Activated CD4-positive, CD25-positive, alpha-beta regulatory T cell treated with anti-CD3 and anti-CD28 coated beads, Interleukin-2, amount 50 U/mL, for 16 hours (primary cell): ENCODE data around the gene PAFAH1B1.
"Not testable (repeated sequence)": the region's sequence is repeated elsewhere in the genome, so short reads cannot be mapped to it uniquely, and the experiment has no call there.

Experiments
- DNase-seq: peaks from one replicate; pipeline ENCODE4 v3.0.0-alpha.2; 2020; ENCODE audit warnings: low read depth, low spot score

Gene PAFAH1B1

GRCh38 chr17:2689411-2690164 is 96.1 kb downstream of the PAFAH1B1 start:
- no peak for DNase-seq

- DNase-seq, result no peak
These were observed 97.0 kb downstream of the PAFAH1B1 start for GRCh38 chr17:2690165-2691068.

GRCh38 chr17:2691069-2691871 is 97.8 kb downstream of the PAFAH1B1 start:
- DNase-seq, result no peak

GRCh38 chr17:2691965-2692780 is 98.7 kb downstream of the PAFAH1B1 start:
- no peak for DNase-seq

- DNase-seq, result no peak
These were observed 99.3 kb downstream of the PAFAH1B1 start for GRCh38 chr17:2692781-2693135.

GRCh38 chr17:2693561-2694380 is 100.3 kb downstream of the PAFAH1B1 start:
- DNase-seq, result no peak

GRCh38 chr17:2694381-2695242 is 101.2 kb downstream of the PAFAH1B1 start:
- no peak for DNase-seq

GRCh38 chr17:2695243-2695960 is 101.9 kb downstream of the PAFAH1B1 start:
- DNase-seq, result no peak

- DNase-seq, result no peak
These were observed 102.7 kb downstream of the PAFAH1B1 start for GRCh38 chr17:2695961-2696760.

- DNase-seq, result no peak
These were observed 104.2 kb downstream of the PAFAH1B1 start for GRCh38 chr17:2697611-2698162.

GRCh38 chr17:2699216-2699805 is 105.9 kb downstream of the PAFAH1B1 start:
- not testable (repeated sequence) for DNase-seq

- DNase-seq, result no peak
These were observed 106.6 kb downstream of the PAFAH1B1 start for GRCh38 chr17:2700030-2700490.

GRCh38 chr17:2700491-2701141 is 107.2 kb downstream of the PAFAH1B1 start:
- DNase-seq, result no peak

- no peak for DNase-seq
These were observed 107.9 kb downstream of the PAFAH1B1 start for GRCh38 chr17:2701161-2701995.

- no peak for DNase-seq
These were observed 108.7 kb downstream of the PAFAH1B1 start for GRCh38 chr17:2701996-2702741.
